Neutrophil (primary cell): Measurements from ENCODE around the gene DPH6.
"Not testable (repeated sequence)": the region's sequence is repeated elsewhere in the genome, so short reads cannot be mapped to it uniquely, and the experiment has no call there.

Experiments used
- H3K27ac ChIP-seq: fragments of 200-600 bp; sonication (generic); 2 replicates; pipeline ENCODE4 v1.5.1; 2016; ENCODE audit warnings: mild to moderate bottlenecking, moderate library complexity
- H3K27me3 ChIP-seq: fragments of 200-600 bp; sonication (generic); 2 replicates; pipeline ENCODE4 v1.6.0; 2016; ENCODE audit warnings: mild to moderate bottlenecking
- H3K36me3 ChIP-seq: fragments of 200-600 bp; sonication (generic); 2 replicates; pipeline ENCODE4 v1.5.1; 2017
- H3K4me1 ChIP-seq, 2 experiments: fragments of 200-600 bp in 1 of 2; sonication (generic) in 1 of 2; 1 replicate in 1 of 2; 2 replicates in 1 of 2; pipeline versions ENCODE4 v1.5.1 to v1.6.1; 2013 to 2016; ENCODE audit warnings: low read depth in 1 of 2, low read length in 1 of 2, mild to moderate bottlenecking in 1 of 2, moderate library complexity in 1 of 2; ENCODE audit not compliant: control insufficient read depth in 1 of 2, insufficient read depth in 1 of 2
- H3K4me3 ChIP-seq, 2 experiments: fragments of 200-600 bp in 1 of 2; sonication (generic) in 1 of 2; 1 replicate in 1 of 2; 2 replicates in 1 of 2; pipeline ENCODE4 v1.5.1; 2013 to 2016; ENCODE audit warnings: low read depth in 1 of 2, low read length in 1 of 2, mild to moderate bottlenecking in 1 of 2, moderate library complexity in 1 of 2
- H3K9me3 ChIP-seq: fragments of 200-600 bp; sonication (generic); 2 replicates; pipeline ENCODE4 v1.5.1; 2016
- CTCF ChIP-seq: fragments of 200-600 bp; sonication (generic); IDR thresholded peaks from 2 replicates; pipeline ENCODE4 v1.5.1; 2016; ENCODE audit warnings: antibody characterized with exemption

The DPH6 gene

GRCh38 chr15:35393398-35393797 is 152.6 kb downstream of the DPH6 start:
- H3K4me3 ChIP-seq: no peak overlapping the region
- H3K36me3 ChIP-seq: no peaks in the 10 kb centered on the region
- H3K27ac ChIP-seq: no peak overlapping the region
- no peaks in the 10 kb centered on the region for H3K4me1 ChIP-seq
- no peaks in the 10 kb centered on the region for H3K9me3 ChIP-seq
- H3K27me3 ChIP-seq: no peaks in the 10 kb centered on the region
- no peak for TF ChIP-seq CTCF

GRCh38 chr15:35391408-35391984 is 154.5 kb downstream of the DPH6 start:
- H3K4me1 ChIP-seq, H3K36me3 ChIP-seq, H3K27me3 ChIP-seq, H3K9me3 ChIP-seq, H3K27ac ChIP-seq, H3K4me3 ChIP-seq: not testable (repeated sequence)

GRCh38 chr15:35383506-35383905 is 162.5 kb downstream of the DPH6 start:
- no peaks in the 10 kb centered on the region for H3K9me3 ChIP-seq
- H3K4me1 ChIP-seq: no peaks in the 10 kb centered on the region
- H3K4me3 ChIP-seq: no peak overlapping the region
- TF ChIP-seq CTCF: no peak
- no peak overlapping the region for H3K27ac ChIP-seq
- H3K36me3 ChIP-seq: no peaks in the 10 kb centered on the region
- H3K27me3 ChIP-seq: no peaks in the 10 kb centered on the region

- TF ChIP-seq CTCF: no peak
- H3K4me3 ChIP-seq: no peak overlapping the region
- H3K27ac ChIP-seq: no peak overlapping the region
- H3K4me1 ChIP-seq: no peaks in the 10 kb centered on the region
- H3K36me3 ChIP-seq: no peaks in the 10 kb centered on the region
- no peaks in the 10 kb centered on the region for H3K27me3 ChIP-seq
- H3K9me3 ChIP-seq: no peaks in the 10 kb centered on the region
Observed at GRCh38 chr15:35381328-35381727, 164.6 kb downstream of the DPH6 start.

- Histone ChIP-seq H3K36me3 (no peaks in the 10 kb centered on the region), H3K4me3 (no peak overlapping the region), H3K27me3 (no peaks in the 10 kb centered on the region), H3K9me3 (no peaks in the 10 kb centered on the region), H3K27ac (no peak overlapping the region), H3K4me1 (no peaks in the 10 kb centered on the region)
- TF ChIP-seq CTCF: no peak
Observed at GRCh38 chr15:35379972-35380371, 166.0 kb downstream of the DPH6 start.

- not testable (repeated sequence) for H3K27me3 ChIP-seq, H3K27ac ChIP-seq
Observed at GRCh38 chr15:35378454-35378853, 167.5 kb downstream of the DPH6 start.

GRCh38 chr15:35376707-35377106 is 169.3 kb downstream of the DPH6 start:
- Histone ChIP-seq H3K9me3 (no peaks in the 10 kb centered on the region), H3K36me3 (no peaks in the 10 kb centered on the region), H3K27me3 (no peaks in the 10 kb centered on the region)

More at GRCh38 chr15:35378454-35378853, 167.5 kb downstream of the DPH6 start:
- H3K4me1 ChIP-seq, H3K9me3 ChIP-seq, H3K36me3 ChIP-seq, H3K4me3 ChIP-seq: not testable (repeated sequence)

More at GRCh38 chr15:35376707-35377106, 169.3 kb downstream of the DPH6 start:
- no peak for TF ChIP-seq CTCF
- no peak overlapping the region for H3K27ac ChIP-seq
- H3K4me3 ChIP-seq: no peak overlapping the region
- H3K4me1 ChIP-seq: no peaks in the 10 kb centered on the region
